HCT116 (cell line): ENCODE results near the gene SAG. TPM values are rescaled to one million over a fixed set of nuclear protein-coding genes. Genes with fewer than 3 reads are reported as not detected.

Experiments used
- ATAC-seq: fragments of 200-7000 bp; cut with Tn5 transposase; 2 replicates; pipeline ENCODE4 v1.9.1; 2020; ENCODE audit warnings: mild to moderate bottlenecking, moderate library complexity
- BruUV-seq: library from RNA; stranded (reverse); fragments of 400-500 nt; replicated peaks from 2 replicates; lab custom pipeline; 2021; lab: Mats Ljungman, UMichigan
- CTCF ChIA-PET: fragments of 300-600 bp; sonication (Branson Sonifier 250); formaldehyde crosslinking; loops from one replicate; lab custom pipeline; 2021; ENCODE audit warnings: antibody characterized with exemption; lab: Charles Lee
- POLR2A ChIA-PET: fragments of 300-600, 350-600 bp; sonication (Branson Sonifier 250); formaldehyde crosslinking; loops from one replicate; lab custom pipeline; 2021; ENCODE audit warnings: antibody characterized with exemption; lab: Charles Lee
- RAD21 ChIA-PET, 2 experiments: fragments of 300-600 bp; sonication (Branson Sonifier 250); formaldehyde crosslinking; loops; one replicate each; lab custom pipeline; 2023; ENCODE audit warnings: low total read pairs in 2 of 2; ENCODE audit not compliant: uncharacterized antibody in 2 of 2, unreplicated experiment in 2 of 2, low non-redundant PET in 1 of 2; lab: Charles Lee
- DNase-seq: peaks from one replicate; pipeline ENCODE4 v3.0.0-alpha.2; 2010; ENCODE audit warnings: low read depth, low spot score
- H2AFZ ChIP-seq: fragments of 200-600 bp; shearing (Covaris generic), sonication (generic); 2 replicates; pipeline ENCODE4 v1.6.1; 2017; ENCODE audit warnings: low read depth, mixed run types, mixed read lengths, antibody characterized with exemption, low read length; ENCODE audit not compliant: poor library complexity, severe bottlenecking
- H3K27ac ChIP-seq: 2 replicates; pipeline ENCODE4 v1.5.1; 2012; ENCODE audit warnings: low read depth, low read length
- H3K27me3 ChIP-seq: fragments of 200-600 bp; sonication (generic); 2 replicates; pipeline ENCODE4 v1.6.1; 2016; ENCODE audit warnings: mixed run types, low read length, mixed read lengths; ENCODE audit not compliant: insufficient read depth
- H3K36me3 ChIP-seq, 2 experiments: fragments of 200-500 bp in 1 of 2; fragments of 200-600 bp in 1 of 2; sonication (Bioruptor generic) in 1 of 2; sonication (generic) in 1 of 2; 2 replicates each; pipeline versions ENCODE4 v1.5.1 to v1.6.1; 2014 to 2016; ENCODE audit warnings: low read length in 2 of 2, inconsistent platforms in 1 of 2, mixed read lengths in 1 of 2, mixed run types in 1 of 2; ENCODE audit not compliant: insufficient read depth in 2 of 2, control insufficient read depth in 1 of 2
- H3K4me1 ChIP-seq, 2 experiments: fragments of 200-600 bp in 1 of 2; sonication (generic) in 1 of 2; 2 replicates each; pipeline versions ENCODE4 v1.5.1 to v1.6.1; 2012 to 2017; ENCODE audit warnings: low read length in 2 of 2, inconsistent platforms in 1 of 2, mild to moderate bottlenecking in 1 of 2, mixed read lengths in 1 of 2, mixed run types in 1 of 2, moderate library complexity in 1 of 2; ENCODE audit not compliant: insufficient read depth in 2 of 2, control insufficient read depth in 1 of 2
- H3K4me2 ChIP-seq: fragments of 200-600 bp; sonication (generic); 2 replicates; pipeline ENCODE4 v1.6.1; 2017; ENCODE audit warnings: mixed run types, low read length, mixed read lengths
- H3K4me3 ChIP-seq, 2 experiments: fragments of 200-600 bp in 1 of 2; sonication (generic) in 1 of 2; replicated peaks in 1 of 2; 2 replicates each; pipeline ENCODE4 v1.5.1; 2011 to 2016; ENCODE audit warnings: low read length in 2 of 2, control low read depth in 1 of 2, low read depth in 1 of 2, mild to moderate bottlenecking in 1 of 2, mixed read lengths in 1 of 2, mixed run types in 1 of 2
- H3K79me2 ChIP-seq: fragments of 200-600 bp; sonication (generic); 2 replicates; pipeline ENCODE4 v1.6.1; 2017; ENCODE audit warnings: mild to moderate bottlenecking, mixed run types, low read length, moderate library complexity, mixed read lengths; ENCODE audit not compliant: insufficient read depth
- H3K9ac ChIP-seq: fragments of 200-600 bp; sonication (generic); 2 replicates; pipeline ENCODE4 v1.6.1; 2016; ENCODE audit warnings: low read length, mixed read lengths
- H3K9me2 ChIP-seq: fragments of 200-600 bp; sonication (generic), shearing (Covaris generic); 2 replicates; pipeline ENCODE4 v1.6.1; 2017; ENCODE audit warnings: mixed run types, mild to moderate bottlenecking, moderate library complexity; ENCODE audit not compliant: insufficient read depth
- H3K9me3 ChIP-seq, 2 experiments: fragments of 200-500 bp in 1 of 2; fragments of 200-600 bp in 1 of 2; sonication (Bioruptor generic) in 1 of 2; sonication (generic) in 1 of 2; 2 replicates each; pipeline ENCODE4 v1.6.1; 2014 to 2017; ENCODE audit warnings: low read length in 2 of 2, mixed read lengths in 2 of 2, inconsistent platforms in 1 of 2, low read depth in 1 of 2, mild to moderate bottlenecking in 1 of 2, mixed run types in 1 of 2, moderate library complexity in 1 of 2; ENCODE audit not compliant: control insufficient read depth in 1 of 2, insufficient read depth in 1 of 2
- H4K20me1 ChIP-seq: fragments of 200-600 bp; sonication (generic), shearing (Covaris generic); 2 replicates; pipeline ENCODE4 v1.6.1; 2017; ENCODE audit warnings: mixed run types, mild to moderate bottlenecking, moderate library complexity; ENCODE audit not compliant: insufficient read depth
- ATF3 ChIP-seq: IDR thresholded peaks from 2 replicates; pipeline ENCODE4 v1.6.1; 2012
- EGR1 ChIP-seq: IDR thresholded peaks from 2 replicates; pipeline ENCODE4 v1.6.1; 2012; ENCODE audit warnings: low read depth
- ELF1 ChIP-seq: IDR thresholded peaks from 2 replicates; pipeline ENCODE4 v1.6.1; 2012; ENCODE audit warnings: low read depth, borderline replicate concordance
- FOSL1 ChIP-seq: IDR thresholded peaks from 2 replicates; pipeline ENCODE4 v1.6.1; 2012; ENCODE audit warnings: low read depth
- JUND ChIP-seq: IDR thresholded peaks from 2 replicates; pipeline ENCODE4 v1.6.1; 2012
- MAX ChIP-seq: IDR thresholded peaks from 2 replicates; pipeline ENCODE4 v1.6.1; 2012
- POLR2A ChIP-seq: IDR thresholded peaks from 2 replicates; pipeline ENCODE4 v1.7.0; 2011; ENCODE audit warnings: borderline replicate concordance; ENCODE audit not compliant: insufficient read depth, insufficient read length; ENCODE audit errors: extremely low read depth
- RAD21 ChIP-seq: IDR thresholded peaks from 2 replicates; pipeline ENCODE4 v1.6.1; 2012; ENCODE audit warnings: low read depth, mild to moderate bottlenecking
- SIN3A ChIP-seq: IDR thresholded peaks from 2 replicates; pipeline ENCODE4 v1.6.1; 2012; ENCODE audit warnings: low read depth
- SP1 ChIP-seq: IDR thresholded peaks from 2 replicates; pipeline ENCODE4 v1.6.1; 2012; ENCODE audit warnings: low read depth
- SRF ChIP-seq: IDR thresholded peaks from 2 replicates; pipeline ENCODE4 v1.6.1; 2012; ENCODE audit warnings: low read depth
- TCF7L2 ChIP-seq: IDR thresholded peaks from 2 replicates; pipeline ENCODE4 v1.7.0; 2011; ENCODE audit warnings: borderline replicate concordance, inconsistent platforms; ENCODE audit not compliant: insufficient read depth, insufficient read length; ENCODE audit errors: extremely low read depth
- ZFX ChIP-seq: fragments of 450-650 bp; IDR thresholded peaks from 2 replicates; pipeline ENCODE4 v1.6.1; 2017
- ZNF274 ChIP-seq: fragments of 200-500 bp; sonication (Bioruptor generic); IDR thresholded peaks from 2 replicates; pipeline ENCODE4 v1.6.1; 2014; ENCODE audit warnings: mild to moderate bottlenecking, low read depth, low read length, inconsistent platforms
- intact Hi-C: fragments of 100-400 bp; cut with micrococcal nuclease; formaldehyde crosslinking; loops from 2 replicates; pipeline ENCODE4 v1.10.0; 2022
- total RNA-seq: library from RNA; stranded (reverse); gene quantifications from one replicate; pipeline ENCODE4 v1.2.1, GENCODE V29; 2021; ENCODE audit not compliant: unreplicated experiment

SAG gene
- total RNA-seq, 1 experiment from 2014 or later = not detected

DNA sequence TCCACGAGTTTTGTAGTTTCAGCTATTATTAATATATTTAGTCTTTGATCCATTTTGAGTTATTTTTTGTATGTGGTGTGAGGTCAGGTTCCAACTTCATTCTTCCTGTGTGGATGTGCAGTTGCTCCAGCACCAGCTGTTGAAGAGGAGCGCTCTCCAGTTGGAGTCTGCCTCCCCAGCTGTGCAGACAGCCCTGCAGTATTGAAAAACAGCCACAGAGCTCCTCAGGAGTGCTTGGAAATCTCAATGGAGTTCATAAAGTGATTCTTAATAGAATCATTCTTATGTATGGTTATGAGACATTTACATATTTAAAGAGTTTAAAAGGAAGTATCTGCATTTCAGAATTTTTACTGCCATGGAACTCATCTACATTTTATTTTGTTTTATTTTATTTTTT, 64.0 kb downstream of the SAG start:
- DNase-seq = no peak
- Histone ChIP-seq H3K4me2 (no peak overlapping the region), H3K79me2 (peaks cover 67% of the 10 kb centered on the region), H3K9me3 (no peaks in the 10 kb centered on the region), H4K20me1 (0 out of 2 replicates have a peak, but pooled peaks cover 3% of the 10 kb centered on the region), H3K9ac (no peak overlapping the region), H3K4me3 (no peak overlapping the region), H3K9me2 (no peaks in the 10 kb centered on the region), H2AFZ (no peak overlapping the region), H3K27ac (no peak overlapping the region), H3K4me1 (no peaks in the 10 kb centered on the region), H3K27me3 (no peaks in the 10 kb centered on the region), H3K36me3 (peaks cover 5 to 18% of the 10 kb centered on the region in 2 experiments; a peak in 2 of 4 replicates)
- intact Hi-C loops = no loop called here
- ChIA-PET POLR2A (no interaction called here), RAD21 (no interaction called here), CTCF (interaction anchor here (1.2 kb wide), 1 partner anchor 72 kb away, joined by 3 read pairs; no protein-coding TSS in a partner anchor)
- ATAC-seq = no peak
- TF ChIP-seq POLR2A (no peak), JUND (no peak), MAX (no peak), ELF1 (no peak), SP1 (no peak), EGR1 (no peak), TCF7L2 (no peak), SRF (no peak), ZNF274 (no peak), ATF3 (no peak), FOSL1 (no peak)
- no TSS peak for BruUV-seq

DNA sequence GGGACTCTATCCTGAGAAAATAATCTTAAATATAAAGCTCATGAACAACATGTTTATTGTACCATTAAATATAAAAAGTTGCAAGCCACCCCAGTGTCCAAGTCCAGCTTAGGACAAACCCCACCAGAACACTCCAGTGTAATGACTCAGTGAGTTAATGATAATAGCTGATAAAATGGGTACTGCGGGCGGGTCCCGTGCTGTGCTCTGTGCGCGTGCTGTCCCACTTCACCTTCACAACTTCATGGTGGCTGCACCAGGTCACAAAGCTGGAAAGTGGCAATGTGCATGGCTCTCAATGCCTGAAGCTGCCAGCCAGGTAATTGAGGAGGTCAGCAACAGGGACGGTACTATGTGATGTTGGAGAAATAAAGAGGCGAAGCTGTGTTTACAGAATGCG, 65.2 kb downstream of the SAG start:
- Histone ChIP-seq H3K9ac (no peak overlapping the region), H3K27ac (no peak overlapping the region), H4K20me1 (0 out of 2 replicates have a peak, but pooled peaks cover 3% of the 10 kb centered on the region), H3K4me2 (no peak overlapping the region), H3K79me2 (peaks cover 70% of the 10 kb centered on the region), H2AFZ (no peak overlapping the region), H3K27me3 (no peaks in the 10 kb centered on the region), H3K4me1 (no peaks in the 10 kb centered on the region), H3K36me3 (peaks cover 5 to 18% of the 10 kb centered on the region in 2 experiments; a peak in 2 of 4 replicates), H3K9me2 (no peaks in the 10 kb centered on the region), H3K4me3 (no peak overlapping the region), H3K9me3 (no peaks in the 10 kb centered on the region)
- ChIA-PET RAD21 (no interaction called here), POLR2A (no interaction called here), CTCF (no interaction called here)
- ATAC-seq = no peak
- DNase-seq = no peak
- no peak for TF ChIP-seq ZFX
- no peak for TF ChIP-seq ELF1
- no peak for TF ChIP-seq TCF7L2
- TF ChIP-seq ZNF274 = no peak
- no peak for TF ChIP-seq RAD21
- TF ChIP-seq SIN3A = no peak
- BruUV-seq = no TSS peak
- intact Hi-C loops = no loop called here
